OCI-LY1 (cell line): Measurements from ENCODE around the gene TPD52L1.

Experiments used
- H2AFZ ChIP-seq: fragments of 200-600 bp; sonication (generic), shearing (Covaris generic); 2 replicates; pipeline ENCODE4 v1.6.0; 2014; ENCODE audit warnings: antibody characterized with exemption, mild to moderate bottlenecking, low read length
- H3F3A ChIP-seq: fragments of 200-600 bp; sonication (generic), shearing (Covaris generic); 2 replicates; pipeline ENCODE4 v1.6.0; 2014; ENCODE audit warnings: mild to moderate bottlenecking, antibody characterized with exemption, low read length, moderate library complexity; ENCODE audit not compliant: insufficient read depth
- H3K27ac ChIP-seq: fragments of 200-600 bp; sonication (generic); 2 replicates; pipeline ENCODE4 v1.5.1; 2014; ENCODE audit warnings: low read length, mixed run types, mild to moderate bottlenecking, low read depth; ENCODE audit not compliant: poor library complexity, severe bottlenecking
- H3K27me3 ChIP-seq: fragments of 200-600 bp; sonication (generic); 2 replicates; pipeline ENCODE4 v1.6.0; 2014; ENCODE audit warnings: antibody characterized with exemption, mild to moderate bottlenecking, low read length, moderate library complexity; ENCODE audit not compliant: insufficient read depth
- H3K36me3 ChIP-seq: fragments of 200-600 bp; sonication (generic); 2 replicates; pipeline ENCODE4 v1.6.1; 2014; ENCODE audit warnings: mild to moderate bottlenecking, antibody characterized with exemption, low read length, moderate library complexity, mixed read lengths; ENCODE audit not compliant: insufficient read depth
- H3K4me1 ChIP-seq: fragments of 200-600 bp; sonication (generic); 2 replicates; pipeline ENCODE4 v1.5.1; 2014; ENCODE audit warnings: mild to moderate bottlenecking, low read length, moderate library complexity; ENCODE audit not compliant: insufficient read depth, severe bottlenecking
- H3K4me2 ChIP-seq: fragments of 200-600 bp; sonication (generic), shearing (Covaris generic); 2 replicates; pipeline ENCODE4 v1.6.1; 2014; ENCODE audit warnings: low read length
- H3K4me3 ChIP-seq: fragments of 200-600 bp; sonication (generic); 2 replicates; pipeline ENCODE4 v1.5.1; 2014; ENCODE audit warnings: low read length, low read depth, mild to moderate bottlenecking, mixed read lengths; ENCODE audit not compliant: poor library complexity, severe bottlenecking
- H3K79me2 ChIP-seq: fragments of 200-600 bp; shearing (Covaris generic); 2 replicates; pipeline ENCODE4 v1.6.1; 2016; ENCODE audit warnings: mixed run types, low read length, mixed read lengths; ENCODE audit not compliant: insufficient read depth
- H3K9ac ChIP-seq: fragments of 200-600 bp; sonication (generic), shearing (Covaris generic); 2 replicates; pipeline ENCODE4 v1.6.1; 2014; ENCODE audit warnings: mild to moderate bottlenecking, low read length, mixed read lengths
- H3K9me2 ChIP-seq: fragments of 200-600 bp; sonication (generic), shearing (Covaris generic); 2 replicates; pipeline ENCODE4 v1.6.1; 2014; ENCODE audit warnings: low read depth, mild to moderate bottlenecking, low read length, mixed read lengths
- H3K9me3 ChIP-seq: fragments of 200-600 bp; shearing (Covaris generic); 2 replicates; pipeline ENCODE4 v1.6.1; 2014; ENCODE audit warnings: low read length, mixed read lengths
- H4K20me1 ChIP-seq: fragments of 200-600 bp; sonication (generic), shearing (Covaris generic); 2 replicates; pipeline ENCODE4 v1.6.0; 2016; ENCODE audit warnings: mild to moderate bottlenecking, low read length; ENCODE audit not compliant: insufficient read depth
- EZH2 ChIP-seq: fragments of 200-600 bp; sonication (generic), shearing (Covaris generic); IDR thresholded peaks from 2 replicates; pipeline ENCODE4 v1.8.0; 2017; ENCODE audit warnings: borderline replicate concordance, mixed run types, mild to moderate bottlenecking, antibody characterized with exemption, low read length, moderate library complexity, mixed read lengths
- TF ChIP-seq, protein P1 (sequence below): fragments of 200-600 bp; sonication (generic), shearing (Covaris generic); IDR thresholded peaks from 2 replicates; pipeline ENCODE4 v1.5.1; 2017; ENCODE audit warnings: mild to moderate bottlenecking, antibody characterized with exemption, low read length, moderate library complexity, mixed read lengths

The TPD52L1 gene

DNA sequence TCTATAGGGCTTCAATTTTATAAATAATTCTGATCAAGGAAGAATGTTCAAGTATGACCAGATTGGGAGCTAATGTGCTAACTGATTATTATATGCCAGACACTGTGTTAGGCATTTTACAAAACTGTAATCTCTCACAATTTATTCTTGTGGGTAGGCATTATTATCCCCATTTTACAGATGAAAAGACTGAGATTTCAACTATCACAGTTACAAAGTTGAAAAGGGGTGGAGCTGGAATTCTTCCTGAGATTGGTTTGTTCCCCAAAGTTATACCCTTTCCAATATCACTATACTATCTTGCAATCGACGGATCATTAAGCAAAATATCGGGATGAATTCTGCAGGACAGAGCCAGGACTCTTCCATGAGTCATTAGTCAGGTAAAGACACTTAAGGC is 57.1 kb downstream of the TPD52L1 start:
- H3K27ac ChIP-seq, result no peak overlapping the region
- no peaks in the 10 kb centered on the region for H3K79me2 ChIP-seq
- no peaks in the 10 kb centered on the region for H4K20me1 ChIP-seq
- no peaks in the 10 kb centered on the region for H3K9me2 ChIP-seq
- no peak overlapping the region for H3K9ac ChIP-seq
- H3K4me1 ChIP-seq, result no peaks in the 10 kb centered on the region
- no peaks in the 10 kb centered on the region for H3K27me3 ChIP-seq
- H2AFZ ChIP-seq, result no peak overlapping the region
- no peaks in the 10 kb centered on the region for H3K9me3 ChIP-seq
- H3K4me3 ChIP-seq, result no peak overlapping the region
- H3F3A ChIP-seq, result no peaks in the 10 kb centered on the region
- TF ChIP-seq, protein P1, sequence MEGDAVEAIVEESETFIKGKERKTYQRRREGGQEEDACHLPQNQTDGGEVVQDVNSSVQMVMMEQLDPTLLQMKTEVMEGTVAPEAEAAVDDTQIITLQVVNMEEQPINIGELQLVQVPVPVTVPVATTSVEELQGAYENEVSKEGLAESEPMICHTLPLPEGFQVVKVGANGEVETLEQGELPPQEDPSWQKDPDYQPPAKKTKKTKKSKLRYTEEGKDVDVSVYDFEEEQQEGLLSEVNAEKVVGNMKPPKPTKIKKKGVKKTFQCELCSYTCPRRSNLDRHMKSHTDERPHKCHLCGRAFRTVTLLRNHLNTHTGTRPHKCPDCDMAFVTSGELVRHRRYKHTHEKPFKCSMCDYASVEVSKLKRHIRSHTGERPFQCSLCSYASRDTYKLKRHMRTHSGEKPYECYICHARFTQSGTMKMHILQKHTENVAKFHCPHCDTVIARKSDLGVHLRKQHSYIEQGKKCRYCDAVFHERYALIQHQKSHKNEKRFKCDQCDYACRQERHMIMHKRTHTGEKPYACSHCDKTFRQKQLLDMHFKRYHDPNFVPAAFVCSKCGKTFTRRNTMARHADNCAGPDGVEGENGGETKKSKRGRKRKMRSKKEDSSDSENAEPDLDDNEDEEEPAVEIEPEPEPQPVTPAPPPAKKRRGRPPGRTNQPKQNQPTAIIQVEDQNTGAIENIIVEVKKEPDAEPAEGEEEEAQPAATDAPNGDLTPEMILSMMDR, result no peak
- no peak for TF ChIP-seq EZH2
- no peak overlapping the region for H3K4me2 ChIP-seq
- H3K36me3 ChIP-seq, result no peaks in the 10 kb centered on the region

DNA sequence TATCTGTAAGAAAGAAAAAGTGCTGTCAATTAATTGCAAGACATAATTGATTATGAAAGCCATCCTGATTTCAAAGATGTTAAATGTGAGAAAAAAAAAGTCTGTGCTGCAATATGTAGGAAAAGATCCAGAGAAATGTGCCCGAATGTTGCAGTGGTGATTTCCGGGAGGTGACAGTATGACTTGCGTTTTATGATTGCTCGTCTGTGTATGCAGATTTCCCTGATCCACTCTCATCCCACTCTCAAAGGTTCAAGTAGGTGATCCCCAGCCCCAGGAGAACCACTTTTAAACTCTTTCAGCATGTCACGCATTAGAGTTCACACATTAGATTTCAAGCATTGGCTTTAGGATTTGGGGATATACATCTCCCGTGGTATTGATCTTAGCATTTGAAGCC is 57.8 kb downstream of the TPD52L1 start:
- Histone ChIP-seq H3K36me3 (no peaks in the 10 kb centered on the region), H3K4me2 (no peak overlapping the region), H3K79me2 (no peaks in the 10 kb centered on the region), H3K9me3 (no peaks in the 10 kb centered on the region), H3K4me1 (no peaks in the 10 kb centered on the region), H4K20me1 (no peaks in the 10 kb centered on the region), H3F3A (no peaks in the 10 kb centered on the region), H3K27me3 (no peaks in the 10 kb centered on the region), H2AFZ (no peak overlapping the region), H3K9me2 (no peaks in the 10 kb centered on the region), H3K9ac (no peak overlapping the region), H3K27ac (no peak overlapping the region), H3K4me3 (no peak overlapping the region)
- TF ChIP-seq, protein P1, result no peak
- TF ChIP-seq EZH2, result no peak

DNA sequence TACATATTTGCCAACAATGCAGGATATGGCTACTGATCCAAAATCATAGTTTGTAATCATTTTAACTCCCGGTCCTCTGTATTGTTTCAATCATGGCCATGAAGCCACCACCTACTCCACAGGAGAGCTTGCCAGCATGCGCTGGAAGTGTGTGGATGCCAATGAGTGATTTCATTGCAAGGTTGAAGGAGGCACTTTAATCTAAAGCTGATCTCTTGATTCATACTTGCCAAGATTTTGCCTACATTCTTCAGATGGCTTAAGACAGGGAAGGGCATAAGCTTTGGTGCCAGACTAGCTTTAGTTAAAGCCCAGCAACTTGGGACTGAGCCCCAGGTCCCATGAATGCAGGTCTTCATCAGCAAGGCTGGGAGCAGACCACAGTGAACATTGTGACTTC is 58.8 kb downstream of the TPD52L1 start:
- H3K9ac ChIP-seq, result no peak overlapping the region
- no peaks in the 10 kb centered on the region for H3K79me2 ChIP-seq
- no peak overlapping the region for H2AFZ ChIP-seq
- no peaks in the 10 kb centered on the region for H3K27me3 ChIP-seq
- no peaks in the 10 kb centered on the region for H3K9me2 ChIP-seq
- no peaks in the 10 kb centered on the region for H3K4me1 ChIP-seq
- no peak overlapping the region for H3K4me2 ChIP-seq
- no peak for TF ChIP-seq EZH2
- TF ChIP-seq, protein P1, result no peak
- H3K27ac ChIP-seq, result no peak overlapping the region
- H3K4me3 ChIP-seq, result no peak overlapping the region
- no peaks in the 10 kb centered on the region for H3K9me3 ChIP-seq
- no peaks in the 10 kb centered on the region for H3F3A ChIP-seq
- H3K36me3 ChIP-seq, result no peaks in the 10 kb centered on the region
- H4K20me1 ChIP-seq, result no peaks in the 10 kb centered on the region
